Endothelial cell (in vitro differentiated cells): ENCODE results near the gene RABEPK. TPM values are rescaled to one million over a fixed set of nuclear protein-coding genes. Genes with fewer than 3 reads are reported as not detected.

ENCODE experiments used
- DNase-seq: peaks from one replicate; pipeline ENCODE4 v3.0.0; 2021; ENCODE audit warnings: low spot score
- H3K27ac Mint-ChIP-seq: one replicate; pipeline ENCODE4 v1.8.0; 2021; ENCODE audit warnings: mixed read lengths, inconsistent platforms; ENCODE audit not compliant: unreplicated experiment
- H3K27me3 Mint-ChIP-seq: one replicate; pipeline ENCODE4 v1.8.0; 2021; ENCODE audit warnings: mild to moderate bottlenecking, moderate library complexity, mixed read lengths, inconsistent platforms; ENCODE audit not compliant: unreplicated experiment
- H3K36me3 Mint-ChIP-seq: one replicate; pipeline ENCODE4 v1.8.0; 2021; ENCODE audit warnings: mild to moderate bottlenecking, low read depth, mixed read lengths, inconsistent platforms; ENCODE audit not compliant: unreplicated experiment
- H3K4me1 Mint-ChIP-seq: one replicate; pipeline ENCODE4 v1.8.0; 2021; ENCODE audit warnings: mild to moderate bottlenecking, mixed read lengths, inconsistent platforms; ENCODE audit not compliant: unreplicated experiment
- H3K4me3 Mint-ChIP-seq: one replicate; pipeline ENCODE4 v1.8.0; 2021; ENCODE audit warnings: mild to moderate bottlenecking, mixed read lengths, inconsistent platforms; ENCODE audit not compliant: unreplicated experiment
- H3K9me3 Mint-ChIP-seq: one replicate; pipeline ENCODE4 v1.8.0; 2021; ENCODE audit warnings: mixed read lengths, inconsistent platforms; ENCODE audit not compliant: unreplicated experiment
- CTCF ChIP-seq: fragments of 200-600 bp; sonication (generic); IDR thresholded peaks from one replicate; pipeline ENCODE4 v1.5.0; 2021; ENCODE audit warnings: antibody characterized with exemption; ENCODE audit not compliant: unreplicated experiment
- long read RNA-seq: library from polyadenylated mRNA; unstranded; transcript quantifications from one replicate; pipeline ENCODE4 v2.0.0, GENCODE V29; 2020; ENCODE audit not compliant: unreplicated experiment
- total RNA-seq: library from RNA; stranded (reverse); fragmentation: NEBNext Ultra II Directional; extraction: Animal tissue kit (Norgen Biotek cat#: 25700); gene quantifications from one replicate; pipeline ENCODE4 v1.2.1, GENCODE V29; 2021; ENCODE audit not compliant: unreplicated experiment

RABEPK gene
- total RNA-seq: 8.5 TPM
- long read RNA-seq, transcript RABEPK-204 (9 exons, 1,466 nt): major isoform, 6 of 13 reads
- long read RNA-seq, partial matches to known transcripts: 1 of 13 reads
- long read RNA-seq, other reads (novel, unspliced or antisense): 5 of 13 reads

- peaks cover 6% of the 10 kb centered on the region for H3K4me1 Mint-ChIP-seq
- peaks cover 8% of the 10 kb centered on the region for H3K36me3 Mint-ChIP-seq
- H3K9me3 Mint-ChIP-seq: no peaks in the 10 kb centered on the region
- TF ChIP-seq CTCF: no peak
- H3K4me3 Mint-ChIP-seq: peak within 1 kb of the TSS; percentile 92
- H3K27ac Mint-ChIP-seq: peak within 1 kb of the TSS; percentile 61
- H3K27me3 Mint-ChIP-seq: peaks cover 2% of the 10 kb centered on the region
- peak; percentile 93 for DNase-seq
Observed at GRCh38 chr9:125200216-125201047, at the start of gene RABEPK. TSS of gene RABEPK (plus strand) at chr9:125200542. CDS start at chr9:125203014, 2,472 bp downstream.

GRCh38 chr9:125151730-125152129 is 48.6 kb upstream of the RABEPK start:
- Mint-ChIP-seq H3K36me3 (peaks cover 27% of the 10 kb centered on the region), H3K4me3 (no peak overlapping the region), H3K27ac (no peak overlapping the region), H3K9me3 (no peaks in the 10 kb centered on the region), H3K27me3 (peaks cover 3% of the 10 kb centered on the region), H3K4me1 (peaks cover 5% of the 10 kb centered on the region)
- TF ChIP-seq CTCF: no peak
- no peak for DNase-seq

- Mint-ChIP-seq H3K4me3 (peak overlapping the region; percentile 8), H3K27ac (no peak overlapping the region), H3K36me3 (peaks cover 33% of the 10 kb centered on the region), H3K9me3 (no peaks in the 10 kb centered on the region), H3K27me3 (no peaks in the 10 kb centered on the region), H3K4me1 (peaks cover 5% of the 10 kb centered on the region)
- no peak for TF ChIP-seq CTCF
- DNase-seq: no peak
Observed at GRCh38 chr9:125153712-125154367, 46.5 kb upstream of the RABEPK start.

GRCh38 chr9:125156551-125156950 is 43.8 kb upstream of the RABEPK start:
- Mint-ChIP-seq H3K9me3 (no peaks in the 10 kb centered on the region), H3K36me3 (peaks cover 25% of the 10 kb centered on the region), H3K4me3 (no peak overlapping the region), H3K27me3 (no peaks in the 10 kb centered on the region), H3K4me1 (no peaks in the 10 kb centered on the region), H3K27ac (no peak overlapping the region)
- no peak for TF ChIP-seq CTCF
- no peak for DNase-seq
